ENCODE data around the gene SPC25. TPM values are rescaled to one million over a fixed set of nuclear protein-coding genes. Genes with fewer than 3 reads are reported as not detected.

Gene SPC25
- total and polyA plus RNA-seq, 9 of the 15 experiments (the other 6 are each of a cell fraction or from before 2014, with no cell fraction given) = 44.8 to 100 (median 75.0) TPM

DNA sequence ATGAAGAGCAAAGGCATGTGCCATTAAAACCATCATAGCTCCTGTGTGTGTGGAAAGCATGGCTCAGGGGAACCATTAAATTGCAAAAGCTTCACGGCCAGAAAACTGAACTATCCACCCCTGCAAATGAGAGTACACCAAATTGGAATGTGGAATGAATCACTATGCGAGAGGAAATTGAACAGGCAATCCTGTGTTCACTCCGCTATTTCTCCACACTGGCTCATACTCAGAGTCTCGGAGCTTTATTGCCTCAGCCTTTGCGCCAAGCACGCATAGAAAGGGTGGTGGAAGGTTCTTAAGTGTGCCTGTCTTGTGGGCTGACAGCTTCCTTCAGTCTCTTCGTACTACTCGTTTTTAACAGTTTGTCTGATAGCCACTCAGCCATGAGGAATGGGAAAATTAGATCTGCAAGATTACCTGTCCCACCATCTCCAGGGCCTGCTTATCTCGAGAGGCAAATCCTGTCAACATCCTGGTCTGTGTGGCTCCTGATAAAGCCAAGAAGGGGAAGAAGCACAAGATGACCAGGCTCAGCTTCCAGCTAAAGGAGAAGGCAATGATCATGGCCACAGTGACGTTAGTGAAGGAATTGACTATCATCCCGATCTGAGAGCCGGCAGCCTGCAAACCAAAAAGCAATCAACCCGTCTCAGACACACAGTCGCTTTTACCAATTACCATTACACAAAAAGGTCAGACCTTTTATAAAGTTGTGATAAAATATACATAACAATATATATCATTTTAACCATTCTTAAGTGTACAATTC is 45.8 kb upstream of the SPC25 start (continued):
- TF ChIP-seq GMEB1 (CRISPR knock-in tag; IDR thresholded peaks at IDR 0.05) (peak; percentile 35), MYC (IDR thresholded peaks at IDR 0.05; ENCODE audit: low read depth, low read length) (peak; percentile 94), MYC (CRISPR knock-in tag; IDR thresholded peaks at IDR 0.05; ENCODE audit: borderline replicate concordance, low read depth) (no peak), MEF2D (tag; conservative IDR thresholded peaks at IDR 0.05; ENCODE audit: low read depth) (peak; percentile 93; the same call in 1 of the 2 replicates), ARID3A (IDR thresholded peaks at IDR 0.05; ENCODE audit: borderline replicate concordance, low read depth, low read length) (peak; percentile 99), ZNF609 (CRISPR knock-in tag; IDR thresholded peaks at IDR 0.05; ENCODE audit: borderline replicate concordance) (peak; percentile 95; the same call in 1 of the 2 replicates), TAF15 (IDR thresholded peaks at IDR 0.05; ENCODE audit: low read depth, low read length) (no peak), ADNP (tag; IDR thresholded peaks at IDR 0.05) (peak; percentile 63; the same call in 1 of the 2 replicates), MCM7 (IDR thresholded peaks at IDR 0.05) (peak in 1 of 2 experiments; percentile 38; a peak in 1 of 4 replicates), GATA2 (CRISPR knock-in tag; IDR thresholded peaks at IDR 0.05) (peak; percentile 100), RNF2 (IDR thresholded peaks at IDR 0.05) (peak; percentile 99), NBN (IDR thresholded peaks at IDR 0.05; ENCODE audit: low read depth) (peak; percentile 98), PML (IDR thresholded peaks at IDR 0.05; ENCODE audit: low read length) (peak; percentile 99)
- TF ChIP-seq, protein P1, sequence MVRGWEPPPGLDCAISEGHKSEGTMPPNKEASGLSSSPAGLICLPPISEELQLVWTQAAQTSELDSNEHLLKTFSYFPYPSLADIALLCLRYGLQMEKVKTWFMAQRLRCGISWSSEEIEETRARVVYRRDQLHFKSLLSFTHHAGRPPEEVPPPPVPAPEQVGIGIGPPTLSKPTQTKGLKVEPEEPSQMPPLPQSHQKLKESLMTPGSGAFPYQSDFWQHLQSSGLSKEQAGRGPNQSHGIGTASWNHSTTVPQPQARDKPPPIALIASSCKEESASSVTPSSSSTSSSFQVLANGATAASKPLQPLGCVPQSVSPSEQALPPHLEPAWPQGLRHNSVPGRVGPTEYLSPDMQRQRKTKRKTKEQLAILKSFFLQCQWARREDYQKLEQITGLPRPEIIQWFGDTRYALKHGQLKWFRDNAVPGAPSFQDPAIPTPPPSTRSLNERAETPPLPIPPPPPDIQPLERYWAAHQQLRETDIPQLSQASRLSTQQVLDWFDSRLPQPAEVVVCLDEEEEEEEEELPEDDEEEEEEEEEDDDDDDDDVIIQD (CRISPR knock-in tag; IDR thresholded peaks at IDR 0.05) = 0 out of 2 replicates have a peak, but pooled peaks have one; percentile 19
- TF ChIP-seq, protein P2, sequence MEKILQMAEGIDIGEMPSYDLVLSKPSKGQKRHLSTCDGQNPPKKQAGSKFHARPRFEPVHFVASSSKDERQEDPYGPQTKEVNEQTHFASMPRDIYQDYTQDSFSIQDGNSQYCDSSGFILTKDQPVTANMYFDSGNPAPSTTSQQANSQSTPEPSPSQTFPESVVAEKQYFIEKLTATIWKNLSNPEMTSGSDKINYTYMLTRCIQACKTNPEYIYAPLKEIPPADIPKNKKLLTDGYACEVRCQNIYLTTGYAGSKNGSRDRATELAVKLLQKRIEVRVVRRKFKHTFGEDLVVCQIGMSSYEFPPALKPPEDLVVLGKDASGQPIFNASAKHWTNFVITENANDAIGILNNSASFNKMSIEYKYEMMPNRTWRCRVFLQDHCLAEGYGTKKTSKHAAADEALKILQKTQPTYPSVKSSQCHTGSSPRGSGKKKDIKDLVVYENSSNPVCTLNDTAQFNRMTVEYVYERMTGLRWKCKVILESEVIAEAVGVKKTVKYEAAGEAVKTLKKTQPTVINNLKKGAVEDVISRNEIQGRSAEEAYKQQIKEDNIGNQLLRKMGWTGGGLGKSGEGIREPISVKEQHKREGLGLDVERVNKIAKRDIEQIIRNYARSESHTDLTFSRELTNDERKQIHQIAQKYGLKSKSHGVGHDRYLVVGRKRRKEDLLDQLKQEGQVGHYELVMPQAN (IDR thresholded peaks at IDR 0.05; ENCODE audit: borderline replicate concordance) = no peak; the same call in 1 of the 2 replicates

All from K562 (cell line).